Measurements from ENCODE around the gene TNS4.

Gene TNS4

DNA sequence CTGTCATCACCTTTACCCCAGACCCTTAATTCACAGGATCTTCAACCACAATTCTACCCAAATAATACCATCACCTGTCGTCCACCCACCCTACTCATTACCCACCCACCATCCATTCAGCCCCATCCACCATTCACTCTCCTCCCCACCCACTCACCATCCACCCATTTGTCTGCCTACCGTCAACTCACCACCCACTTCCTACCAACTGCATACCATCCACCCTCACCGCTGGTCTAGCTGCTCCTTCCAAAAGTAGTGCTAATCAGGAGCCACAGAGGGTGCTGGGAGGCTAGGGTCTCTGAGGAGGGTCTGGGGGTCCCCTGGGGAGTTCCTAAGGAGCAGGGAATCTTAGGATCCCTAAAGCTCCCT is 70.2 kb downstream of the TNS4 start:
- DNase-seq = no peak

DNA sequence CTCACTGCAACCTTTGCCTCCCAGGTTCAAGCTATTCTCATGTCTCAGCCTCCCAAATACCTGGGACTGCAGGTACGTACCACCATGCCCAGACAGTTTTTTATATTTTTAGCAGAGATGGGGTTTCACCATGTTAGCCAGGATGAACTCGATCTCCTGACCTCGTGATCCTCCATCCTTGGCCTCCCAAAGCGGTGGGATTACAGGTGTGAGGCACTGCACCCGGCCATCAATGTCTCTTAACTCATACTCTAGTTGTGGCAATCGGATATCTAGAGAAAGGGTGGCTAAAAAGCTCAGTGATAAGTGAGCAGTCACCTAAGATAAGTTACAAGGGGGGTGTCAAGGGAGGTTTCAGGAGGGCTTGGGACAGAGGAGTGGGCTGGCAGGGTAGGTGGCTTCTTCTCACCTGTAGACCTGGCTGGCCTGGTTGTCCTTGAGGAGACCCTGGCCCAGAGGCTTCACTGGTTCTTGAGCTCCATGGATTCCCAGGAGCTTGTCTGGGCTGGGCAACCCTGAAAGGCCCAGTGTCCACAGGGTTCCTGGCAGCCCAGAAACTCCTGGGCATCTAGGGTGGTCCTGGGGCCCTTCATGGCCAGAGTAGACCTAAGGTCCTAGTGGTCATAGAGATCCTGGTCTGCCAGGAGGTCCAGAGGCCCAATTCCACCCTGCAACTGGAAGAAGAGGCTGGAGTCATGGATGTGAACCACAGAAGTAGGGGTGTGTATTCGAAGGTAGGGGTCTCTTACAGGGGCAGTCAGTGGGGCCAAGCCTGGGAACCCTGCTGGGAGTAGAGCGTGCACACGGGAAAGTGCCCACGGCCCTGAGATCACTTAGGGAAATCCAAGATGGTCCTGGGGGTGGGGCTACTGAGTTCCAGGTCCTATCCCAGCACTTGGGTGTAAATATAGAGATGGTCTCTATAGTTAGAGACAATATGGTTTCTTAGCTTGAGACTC is 70.9 kb downstream of the TNS4 start:
- DNase-seq = no peak

DNA sequence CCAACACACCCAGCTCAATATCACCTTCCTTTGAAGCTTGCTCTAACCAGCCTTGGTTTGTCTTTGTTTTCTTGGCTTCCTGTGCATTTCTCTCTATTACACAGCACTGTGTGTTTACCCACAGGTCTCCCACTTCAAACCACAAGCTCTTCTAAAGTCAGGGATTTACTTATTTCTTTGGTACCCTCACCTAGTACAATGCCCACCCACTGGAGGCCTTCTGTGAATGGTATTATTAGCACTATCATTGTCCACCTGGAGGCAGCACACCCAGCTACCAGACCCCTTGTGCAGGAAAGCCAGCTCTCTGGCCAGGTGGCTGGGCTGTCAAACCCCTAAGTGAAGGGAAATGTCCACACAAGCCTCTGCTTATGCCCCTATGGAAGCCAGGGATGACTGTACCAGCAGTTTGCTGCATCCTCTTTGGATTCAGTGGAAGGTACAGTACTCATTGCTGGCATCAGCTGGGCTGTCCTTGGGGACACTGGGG is 74.4 kb downstream of the TNS4 start:
- DNase-seq = no peak

Data from T-helper 9 cell (primary cell).